Pancreas (tissue), 10 donors: ENCODE data around the gene RNF149. TPM values are rescaled to one million over a fixed set of nuclear protein-coding genes. Genes with fewer than 3 reads are reported as not detected.

Source experiments
- ATAC-seq, 4 donors: fragments of 200-7000 bp; cut with Tn5 transposase; one replicate each; pipeline versions ENCODE4 v1.8.0 to v1.9.1; 2020; ENCODE audit warnings: mild to moderate bottlenecking in 4 of 4, moderate library complexity in 4 of 4
- DNase-seq, 6 donors: peaks; one replicate each; pipeline ENCODE4 v3.0.0-alpha.2; 2020
- FAIRE-seq: peaks from 2 replicates; lab custom pipeline; 2012; peaks lifted over from hg19 to GRCh38; lab: Jason Lieb, UNC
- H3K27ac ChIP-seq, 4 donors: fragments of 200-600 bp; sonication (generic); 1 replicate in 3 of 4; 2 replicates in 1 of 4; pipeline versions ENCODE4 v1.5.0 to v1.8.0; 2020
- H3K27me3 ChIP-seq, 4 donors: fragments of 200-600 bp; one replicate each; pipeline ENCODE4 v1.8.0; 2021
- H3K36me3 ChIP-seq, 3 donors: fragments of 200-600 bp; sonication (generic) in 1 of 3; one replicate each; pipeline versions ENCODE4 v1.5.0 to v1.8.0; 2020 to 2021
- H3K4me1 ChIP-seq, 3 donors: fragments of 200-600 bp; one replicate each; pipeline ENCODE4 v1.8.0; 2021
- H3K4me3 ChIP-seq, 4 donors: fragments of 200-600 bp; sonication (generic) in 2 of 4; one replicate each; pipeline versions ENCODE4 v1.5.0 to v1.8.0; 2020 to 2021
- H3K9me3 ChIP-seq, 4 donors: fragments of 200-600 bp; one replicate each; pipeline ENCODE4 v1.8.0; 2021
- CTCF ChIP-seq, 4 donors: fragments of 200-600 bp; sonication (generic) in 3 of 4; IDR thresholded peaks; one replicate each; pipeline versions ENCODE4 v1.5.0 to v1.8.0; 2021; ENCODE audit warnings: antibody characterized with exemption in 4 of 4
- WGBS, 2 donors: extraction: QIAGEN DNeasy Blood & Tissue Kit; methylation state at CpG; one replicate each; pipeline ENCODE4 v1.1.7; 2013; 5-methylcytosine and 5-hydroxymethylcytosine counted together
- intact Hi-C, 3 donors: fragments of 100-400 bp; cut with DNase I; formaldehyde crosslinking; loops; one replicate each; pipeline versions ENCODE4 v1.11.1 to v1.14.2; 2022
- polyA plus RNA-seq, 2 donors: library from polyadenylated mRNA; stranded (reverse); fragments of 200-250 nt; gene quantifications; one replicate each; pipeline ENCODE4 v1.2.3, GENCODE V29; 2013
- total RNA-seq, 6 donors: library from RNA; stranded (reverse); fragmentation: NEBNext Ultra II Directional in 4 of 6; extraction: Animal tissue kit (Norgen Biotek cat#: 25700) in 4 of 6; gene quantifications; one replicate each; pipeline versions ENCODE4 v1.2.1 to v1.2.4, GENCODE V29; 2021 to 2023
- donor health status: healthy with polysubstance abuse.
- donor health status: DM: no; HTN: no; CAD: no; lungs with moderate emphysema.
- donor health status: DM: no; HTN: no; CAD: no.
- donor health status: control.
- donor health status: control.
- donor health status: Bipolar disorder and iron deficiency.
- donor health status: DM: yes; HTN: yes; CAD: no.
- donor health status: DM: no; HTN: no; CAD: no.
- donor health status: DM: no; HTN: no; CAD: no.
- donor health status: DM: yes; HTN: yes; CAD: no.

RNF149 gene
- total and polyA plus RNA-seq, 8 donors, result 18.8 to 36.9 (median 25.3) TPM

GRCh38 chr2:101270700-101271259 lies 37.7 kb downstream of the RNF149 start:
- no peak for ATAC-seq
- peaks cover 0 to 45% (median 11%) of the 10 kb centered on the region in 3 donors for H3K36me3 ChIP-seq
- FAIRE-seq, result no peak

GRCh38 chr2:101267671-101268656 lies 40.5 kb downstream of the RNF149 start:
- Histone ChIP-seq H3K4me1 (peaks cover 0 to 31% (median 30%) of the 10 kb centered on the region in 3 donors), H3K27me3 (no peaks in the 10 kb centered on the region), H3K27ac (peak overlapping the region in 2 of 4 donors; percentile 42 to 71), H3K36me3 (peaks cover 0 to 52% (median 27%) of the 10 kb centered on the region in 3 donors), H3K9me3 (no peaks in the 10 kb centered on the region), H3K4me3 (no peak overlapping the region)
- FAIRE-seq (no peak), ATAC-seq (peak; percentile 41 to 68 (median 62)), DNase-seq (no peak)
- intact Hi-C loops, result no loop called here
- WGBS, 2 donors, result 35 to 37% methylated on average over 15 of the region's 15 CpGs
- no peak for TF ChIP-seq CTCF (IDR thresholded peaks at IDR 0.05)

More at GRCh38 chr2:101270700-101271259, 37.7 kb downstream of the RNF149 start:
- TF ChIP-seq CTCF (IDR thresholded peaks at IDR 0.05), result no peak
- Histone ChIP-seq H3K9me3 (no peaks in the 10 kb centered on the region), H3K4me3 (no peak overlapping the region), H3K27me3 (no peaks in the 10 kb centered on the region), H3K4me1 (peaks cover 0 to 30% (median 30%) of the 10 kb centered on the region in 3 donors), H3K27ac (no peak overlapping the region)
- no peak for DNase-seq
- WGBS, 2 donors, result 90 to 94% methylated on average over 8 of the region's 8 CpGs
- intact Hi-C loops, result no loop called here

GRCh38 chr2:101265893-101266499 lies 42.5 kb downstream of the RNF149 start:
- Histone ChIP-seq H3K4me1 (peaks cover 0 to 23% (median 18%) of the 10 kb centered on the region in 3 donors), H3K27ac (peak overlapping the region in 1 of 4 donors; percentile 71), H3K36me3 (peaks cover 0 to 42% (median 31%) of the 10 kb centered on the region in 3 donors), H3K9me3 (no peaks in the 10 kb centered on the region), H3K4me3 (no peak overlapping the region), H3K27me3 (no peaks in the 10 kb centered on the region)
- FAIRE-seq (no peak), ATAC-seq (peak in 3 of 4 donors; percentile 61 to 72 (median 66)), DNase-seq (peak in 1 of 6 donors; percentile 38)
- 53 to 60% methylated on average over 10 to 11 of the region's 11 CpGs for WGBS, 2 donors
- no peak for TF ChIP-seq CTCF (IDR thresholded peaks at IDR 0.05)
- intact Hi-C loops, result no loop called here

- FAIRE-seq (no peak), ATAC-seq (no peak), DNase-seq (no peak)
- Histone ChIP-seq H3K27me3 (no peaks in the 10 kb centered on the region), H3K4me3 (no peak overlapping the region), H3K27ac (no peak overlapping the region), H3K4me1 (peaks cover 0 to 23% (median 18%) of the 10 kb centered on the region in 3 donors), H3K36me3 (peaks cover 0 to 30% (median 27%) of the 10 kb centered on the region in 3 donors), H3K9me3 (no peaks in the 10 kb centered on the region)
- 79 to 81% methylated on average over 13 of the region's 13 CpGs for WGBS, 2 donors
- TF ChIP-seq CTCF (IDR thresholded peaks at IDR 0.05), result no peak
- intact Hi-C loops, result no loop called here
Measured at GRCh38 chr2:101264360-101264939, 44.1 kb downstream of the RNF149 start.
